Psoas muscle (tissue), 8 donors: ENCODE measurements around the gene NFIB. TPM values are rescaled to one million over a fixed set of nuclear protein-coding genes. Genes with fewer than 3 reads are reported as not detected.

ENCODE experiments used
- ATAC-seq, 4 donors: fragments of 200-7000 bp; cut with Tn5 transposase; one replicate each; pipeline ENCODE4 v1.9.1; 2020; ENCODE audit warnings: moderate library complexity in 3 of 4, mild to moderate bottlenecking in 2 of 4
- DNase-seq, 2 donors: peaks; one replicate each; pipeline ENCODE4 v3.0.0-alpha.2; 2020
- H3K27ac ChIP-seq: fragments of 200-600 bp; one replicate; pipeline ENCODE4 v1.8.0; 2022
- H3K27me3 ChIP-seq, 3 donors: fragments of 200-600 bp in 1 of 3; one replicate each; pipeline versions ENCODE4 v1.6.1 to v1.8.0; 2013 to 2022; ENCODE audit warnings: low read length in 2 of 3, mild to moderate bottlenecking in 2 of 3, moderate library complexity in 1 of 3; ENCODE audit not compliant: insufficient read depth in 3 of 3
- H3K36me3 ChIP-seq, 2 donors: fragments of 200-600 bp in 1 of 2; one replicate each; pipeline versions ENCODE4 v1.6.1 to v1.8.0; 2013 to 2022; ENCODE audit warnings: low read depth in 1 of 2, mild to moderate bottlenecking in 1 of 2, moderate library complexity in 1 of 2; ENCODE audit not compliant: insufficient read depth in 1 of 2
- H3K4me1 ChIP-seq: fragments of 200-600 bp; one replicate; pipeline ENCODE4 v1.8.0; 2022
- H3K4me3 ChIP-seq: fragments of 200-600 bp; one replicate; pipeline ENCODE4 v1.8.0; 2022; ENCODE audit warnings: mild to moderate bottlenecking
- H3K9me3 ChIP-seq: fragments of 200-600 bp; one replicate; pipeline ENCODE4 v1.8.0; 2022
- CTCF ChIP-seq: fragments of 200-600 bp; IDR thresholded peaks from one replicate; pipeline ENCODE4 v1.8.0; 2022; ENCODE audit warnings: antibody characterized with exemption
- WGBS, 3 donors: extraction: QIAGEN DNeasy Blood & Tissue Kit; methylation state at CpG; one replicate each; pipeline versions ENCODE4 v1.1.6 to v1.1.7; 2013; 5-methylcytosine and 5-hydroxymethylcytosine counted together
- intact Hi-C, 2 donors: fragments of 100-400 bp; cut with DNase I; formaldehyde crosslinking; loops; one replicate each; pipeline versions ENCODE4 v1.11.0 to v1.14.2; 2022
- polyA plus RNA-seq, 3 donors: library from polyadenylated mRNA; stranded (reverse); fragments of 200-250 nt; gene quantifications; one replicate each; pipeline ENCODE4 v1.2.3, GENCODE V29; 2013
- total RNA-seq, 4 donors: library from RNA; stranded (reverse); fragmentation: NEBNext Ultra II Directional in 2 of 4; extraction: Animal tissue kit (Norgen Biotek cat#: 25700) in 2 of 4; gene quantifications; one replicate each; pipeline versions ENCODE4 v1.2.1 to v1.2.4, GENCODE V29; 2021 to 2023
- donor health status: healthy with polysubstance abuse.
- donor health status: DM: no; HTN: no; CAD: no; lungs with moderate emphysema.
- donor health status: Bipolar disorder and iron deficiency.
- donor health status: healthy.
- donor health status: DM: yes; HTN: yes; CAD: no.
- donor health status: DM: no; HTN: no; CAD: no.
- donor health status: DM: no; HTN: no; CAD: no.
- donor health status: DM: yes; HTN: yes; CAD: no.

NFIB gene
- total and polyA plus RNA-seq, 7 donors, result 5.8 to 65.1 (median 35.0) TPM

GRCh38 chr9:14132775-14133174 is 181.2 kb downstream of the NFIB start:
- no peak overlapping the region for H3K27ac ChIP-seq
- TF ChIP-seq CTCF, result no peak

GRCh38 chr9:14131356-14132088 is 182.4 kb downstream of the NFIB start:
- WGBS, 3 donors, result 88 to 91% (median 90%) methylated on average over 11 of the region's 11 CpGs
- no peak for TF ChIP-seq CTCF
- DNase-seq (no peak), ATAC-seq (no peak)
- Histone ChIP-seq H3K36me3 (peaks cover 0 to 17% of the 10 kb centered on the region in 2 donors), H3K9me3 (no peaks in the 10 kb centered on the region), H3K27me3 (no peaks in the 10 kb centered on the region), H3K4me1 (no peaks in the 10 kb centered on the region), H3K27ac (no peak overlapping the region), H3K4me3 (no peak overlapping the region)
- intact Hi-C loops, result no loop called here

More at GRCh38 chr9:14132775-14133174, 181.2 kb downstream of the NFIB start:
- ATAC-seq (no peak), DNase-seq (no peak)
- Histone ChIP-seq H3K9me3 (no peaks in the 10 kb centered on the region), H3K4me1 (peaks cover 5% of the 10 kb centered on the region), H3K27me3 (no peaks in the 10 kb centered on the region), H3K36me3 (peaks cover 0 to 15% of the 10 kb centered on the region in 2 donors), H3K4me3 (no peak overlapping the region)
- intact Hi-C loops, result no loop called here
- WGBS, 3 donors, result 87 to 95% (median 92%) methylated on average over 2 of the region's 2 CpGs

- 97 to 100% (median 99%) methylated on average over 1 of the region's 1 CpG for WGBS, 3 donors
- H3K27ac ChIP-seq, result no peak overlapping the region
- peaks cover 2 to 35% of the 10 kb centered on the region in 2 donors for H3K36me3 ChIP-seq
- no peaks in the 10 kb centered on the region for H3K27me3 ChIP-seq
- no peaks in the 10 kb centered on the region for H3K4me1 ChIP-seq
- intact Hi-C loops, result no loop called here
- DNase-seq, result no peak
- ATAC-seq, result no peak
- no peaks in the 10 kb centered on the region for H3K9me3 ChIP-seq
- no peak for TF ChIP-seq CTCF
- no peak overlapping the region for H3K4me3 ChIP-seq
Measured at GRCh38 chr9:14127656-14128055, 186.3 kb downstream of the NFIB start.

GRCh38 chr9:14119694-14120514 is 194.0 kb downstream of the NFIB start:
- no peak overlapping the region for H3K27ac ChIP-seq
- no peak overlapping the region for H3K4me3 ChIP-seq
- ATAC-seq (peak in 3 of 4 donors; percentile 55 to 61 (median 57)), DNase-seq (no peak)
- no peaks in the 10 kb centered on the region for H3K4me1 ChIP-seq
- peaks cover 8 to 75% of the 10 kb centered on the region in 2 donors for H3K36me3 ChIP-seq
- no peak for TF ChIP-seq CTCF
- H3K9me3 ChIP-seq, result no peaks in the 10 kb centered on the region
- intact Hi-C loops, result no loop called here
- WGBS, 3 donors, result 70 to 87% (median 85%) methylated on average over 2 of the region's 2 CpGs
- no peaks in the 10 kb centered on the region for H3K27me3 ChIP-seq
